Stimulated activated CD8-positive, alpha-beta memory T cell treated with anti-CD3 and anti-CD28 coated beads, Interleukin-15, amount 100 ng/mL, for 4 hours (primary cell): ENCODE results near the gene PMVK.

Source experiments
- DNase-seq, 2 donors: peaks; one replicate each; pipeline ENCODE4 v3.0.0-alpha.2; 2020; ENCODE audit warnings: low read depth in 2 of 2

The PMVK gene

GRCh38 chr1:154967331-154967950 is 30.9 kb upstream of the PMVK start:
- no peak for DNase-seq

- DNase-seq = no peak
Observed at GRCh38 chr1:154966111-154966510, 29.6 kb upstream of the PMVK start.

DNA sequence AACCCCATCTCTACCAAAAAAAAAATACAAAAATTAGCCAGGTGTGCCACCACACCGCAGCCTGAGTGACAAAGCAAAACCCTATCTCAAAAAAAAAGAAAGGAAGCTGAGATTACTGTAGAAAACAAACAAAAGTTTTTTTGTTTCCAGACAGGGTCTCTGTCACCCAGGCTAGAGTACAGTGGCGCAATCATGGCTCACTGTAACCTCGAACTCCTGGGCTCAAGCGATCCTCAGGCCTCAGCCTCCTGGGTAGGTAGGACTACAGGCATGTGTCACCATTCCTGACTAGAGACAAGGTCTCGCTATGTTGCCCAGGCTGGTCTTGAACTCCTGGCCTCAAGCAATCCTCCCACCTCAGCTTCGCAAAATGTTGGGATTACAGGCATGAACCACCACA is 27.8 kb upstream of the PMVK start:
- DNase-seq = no peak

DNA sequence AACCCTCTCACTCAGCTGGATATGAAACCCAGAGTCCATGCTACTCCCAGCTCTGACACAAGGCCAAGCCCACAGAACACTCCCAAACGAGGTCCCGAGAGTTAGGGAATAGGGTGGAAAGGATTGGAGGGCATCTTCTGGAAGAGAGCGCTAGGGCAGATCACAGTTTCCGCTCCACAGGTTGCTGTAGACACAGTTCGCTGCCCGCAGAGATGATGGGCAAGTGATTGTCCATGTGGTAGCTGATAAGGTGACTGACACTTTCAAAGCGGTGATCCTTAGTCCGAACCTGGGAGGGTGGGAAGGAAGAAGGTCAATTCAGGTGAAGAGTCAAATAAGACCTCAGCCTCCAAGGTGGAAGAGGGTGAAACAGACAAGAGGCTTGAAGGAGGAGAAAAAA is 27.1 kb upstream of the PMVK start:
- no peak for DNase-seq

DNA sequence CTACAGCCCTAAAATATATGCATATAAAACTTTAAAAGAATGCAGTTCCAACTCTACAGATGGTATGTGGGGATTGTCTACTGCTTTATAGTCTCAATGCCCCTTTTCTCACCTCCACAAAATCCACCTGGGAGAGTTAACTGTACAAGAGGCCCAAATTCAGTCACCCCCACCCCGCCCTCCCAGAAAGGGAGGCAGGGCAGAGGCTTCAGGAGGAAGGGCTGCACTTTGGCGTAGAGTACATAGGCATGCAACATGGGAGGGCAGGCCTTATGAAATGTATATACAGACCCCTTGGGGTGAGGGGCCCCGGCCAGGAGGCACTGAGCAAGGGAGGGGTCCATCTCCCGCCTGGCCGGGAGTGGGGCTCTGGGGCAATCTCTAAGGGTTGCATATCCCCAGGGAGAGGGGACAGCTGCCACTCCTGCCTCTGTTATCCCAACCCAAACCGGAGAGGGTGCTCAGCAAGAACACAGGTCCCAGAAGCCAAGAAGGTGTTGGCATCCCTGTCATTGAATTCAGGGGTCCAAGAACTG is 26.3 kb upstream of the PMVK start:
- no peak for DNase-seq

DNA sequence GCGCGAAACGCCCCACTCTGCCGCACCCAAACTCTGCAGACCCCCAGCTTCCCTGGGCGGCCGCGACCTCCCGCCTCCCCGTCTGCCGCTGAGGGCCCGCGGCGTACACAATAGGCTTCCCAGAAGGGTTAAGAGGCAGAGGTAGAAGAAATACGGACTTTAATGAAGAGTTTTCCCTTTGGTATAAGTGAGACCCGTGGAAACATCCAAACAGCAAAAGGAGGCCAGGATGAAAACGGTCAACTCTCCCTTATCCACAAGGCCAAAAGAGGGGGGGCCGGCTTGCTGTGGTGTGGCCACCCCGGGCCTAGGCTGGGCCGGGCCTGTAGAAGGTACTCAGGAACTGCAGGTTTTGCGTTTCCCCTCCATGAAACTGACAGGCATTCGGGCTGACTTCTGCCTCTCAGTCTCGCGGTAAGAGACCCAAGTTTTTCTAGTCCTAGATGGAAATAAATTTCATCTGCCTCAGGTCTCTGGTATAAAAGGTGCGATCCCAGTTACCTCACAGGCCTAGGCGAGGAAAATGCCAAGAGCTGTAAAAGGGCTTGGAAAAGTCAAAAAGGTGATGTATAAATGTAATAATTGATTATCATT is 25.7 kb upstream of the PMVK start:
- no peak for DNase-seq

- peak; percentile 63 to 66 for DNase-seq
Observed at GRCh38 chr1:154961207-154962155, 25.0 kb upstream of the PMVK start, which contains the start of gene PYGO2. PYGO2 (minus strand) TSS chr1:154961782; CDS start chr1:154961576, 206 bp downstream.

DNA sequence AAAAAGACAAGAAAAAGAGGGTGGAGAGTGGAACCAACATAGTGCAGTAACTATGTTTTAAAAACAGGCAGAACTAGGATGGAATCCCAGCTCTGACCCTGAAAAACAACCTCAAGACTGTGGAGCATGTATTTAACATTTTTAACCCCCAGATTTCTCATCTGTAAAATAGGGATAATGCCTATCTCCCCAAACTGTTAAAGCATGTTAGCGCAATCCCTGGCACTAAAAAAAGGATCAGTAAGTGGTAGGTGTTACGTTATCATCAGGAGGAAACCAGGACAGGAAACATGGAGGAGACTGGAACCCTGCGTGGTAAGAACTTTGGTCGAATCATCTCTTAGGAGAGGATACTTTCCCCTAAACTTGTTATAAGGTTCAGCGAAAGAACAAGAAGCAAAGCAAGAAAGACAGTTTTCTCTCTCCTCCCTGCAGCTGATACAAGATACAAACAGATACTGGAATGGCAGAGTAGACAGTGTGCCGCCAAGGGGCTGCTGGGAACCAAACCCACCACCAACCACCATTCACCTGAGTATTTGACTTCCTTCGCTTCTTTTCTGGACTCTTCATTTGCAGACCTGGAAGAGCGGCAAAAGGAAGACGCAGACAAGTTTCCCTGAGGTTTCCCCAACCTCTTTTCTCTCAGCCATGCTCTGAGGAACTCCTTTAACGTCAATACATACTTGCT is 24.1 kb upstream of the PMVK start:
- DNase-seq = no peak

- DNase-seq = no peak
Observed at GRCh38 chr1:154959426-154959780, 22.9 kb upstream of the PMVK start.

DNA sequence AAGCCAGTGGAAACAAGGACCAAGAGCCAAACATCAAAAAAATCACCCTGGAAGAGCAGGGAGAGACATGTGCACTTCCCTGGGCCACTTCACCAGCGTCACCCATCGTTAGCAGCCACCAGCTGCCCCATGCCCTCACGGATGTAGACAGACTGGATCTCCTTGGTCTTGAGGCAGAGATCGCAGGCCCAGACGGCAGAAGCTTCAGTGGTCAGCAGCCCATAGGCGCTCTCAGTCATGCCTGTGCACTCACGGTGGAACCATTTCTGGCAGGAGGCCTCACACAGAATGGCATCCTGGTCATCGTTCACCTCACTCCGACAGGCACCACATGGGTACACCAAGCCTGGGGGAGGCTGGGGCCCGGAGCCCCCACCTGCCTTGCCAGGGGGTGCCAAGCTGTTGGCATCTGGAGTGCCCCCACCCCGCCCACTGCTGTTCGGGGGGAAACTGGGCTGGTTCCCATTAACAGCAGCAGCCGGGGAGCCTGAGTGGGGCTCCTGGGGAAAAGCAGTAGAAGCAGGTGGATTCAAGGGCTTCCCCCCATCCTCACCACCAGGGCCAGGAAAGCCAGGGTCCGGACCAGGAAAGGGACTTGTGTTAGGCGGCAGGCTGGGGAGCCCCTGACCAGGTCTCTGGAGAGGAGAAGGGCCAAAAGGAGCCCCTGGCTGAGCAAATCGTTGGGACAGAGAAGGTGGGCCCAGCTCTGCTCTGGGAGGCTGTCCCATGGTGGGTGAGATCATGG is 22.3 kb upstream of the PMVK start:
- DNase-seq = no peak

DNA sequence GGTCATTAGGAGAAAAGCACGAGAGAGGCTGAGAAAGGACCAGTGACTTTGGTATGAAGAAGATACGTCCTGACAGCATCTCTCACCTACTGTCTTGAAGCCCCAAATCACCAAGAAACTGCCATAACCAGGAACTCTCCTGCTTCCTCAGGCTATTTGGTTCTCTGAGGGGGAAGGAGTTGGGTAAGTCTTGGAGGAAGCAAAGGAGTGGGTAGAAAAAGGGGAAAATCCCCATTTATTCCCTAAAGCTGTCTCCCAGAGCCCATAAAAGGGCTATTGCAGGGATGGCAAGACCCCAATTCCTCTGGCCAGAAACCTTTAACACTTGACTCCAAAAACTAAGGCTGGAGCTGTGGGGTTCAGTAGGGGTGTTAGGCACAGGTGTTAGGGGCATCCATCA is 21.5 kb upstream of the PMVK start:
- DNase-seq = no peak

DNA sequence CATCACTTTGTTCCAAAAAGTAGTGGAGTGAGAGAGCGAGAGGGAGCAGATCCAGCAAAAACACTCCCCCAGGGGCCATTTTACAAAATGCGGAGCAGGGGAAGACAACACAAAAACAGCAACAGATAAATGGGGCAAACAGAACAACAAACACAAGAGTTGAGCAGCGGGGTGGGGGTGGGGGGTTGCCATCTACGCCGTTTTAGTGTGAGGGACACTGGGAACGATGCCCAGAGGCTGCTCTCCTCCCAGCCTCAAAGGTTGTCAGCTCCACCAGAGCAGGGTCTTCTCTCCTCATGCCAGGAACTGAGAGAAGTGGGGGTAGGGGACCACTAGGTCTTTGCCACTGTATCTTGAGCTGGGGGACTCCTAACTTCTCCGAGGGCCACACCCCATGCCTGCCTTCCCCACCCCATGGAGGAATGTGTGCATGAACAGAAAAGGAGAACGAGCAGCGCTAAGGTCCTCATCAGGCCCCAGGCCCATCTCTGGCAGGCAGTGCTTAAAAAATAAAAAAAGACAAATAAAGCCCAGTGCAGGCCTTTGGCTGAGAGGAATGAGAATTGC is 20.7 kb upstream of the PMVK start:
- DNase-seq = no peak

DNA sequence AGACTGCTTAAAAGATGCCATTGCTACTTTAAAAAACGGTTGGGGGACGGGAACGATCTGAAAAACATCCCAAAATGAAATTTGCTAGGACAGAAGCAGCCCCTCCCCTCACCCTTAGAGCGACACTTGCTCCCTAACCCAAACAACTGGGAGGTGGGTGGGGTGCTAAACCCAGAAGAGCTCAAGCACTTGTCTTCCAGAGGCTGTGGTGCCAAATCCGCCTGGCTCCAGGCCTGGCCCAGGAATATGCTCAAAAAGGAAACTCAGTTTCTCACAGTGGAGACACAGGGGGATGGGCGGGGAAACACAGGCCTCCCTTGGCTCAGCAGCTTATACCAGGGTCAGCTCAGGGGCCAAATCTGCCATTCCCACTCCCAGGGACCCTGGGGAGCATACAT is 20.0 kb upstream of the PMVK start:
- no peak for DNase-seq

DNA sequence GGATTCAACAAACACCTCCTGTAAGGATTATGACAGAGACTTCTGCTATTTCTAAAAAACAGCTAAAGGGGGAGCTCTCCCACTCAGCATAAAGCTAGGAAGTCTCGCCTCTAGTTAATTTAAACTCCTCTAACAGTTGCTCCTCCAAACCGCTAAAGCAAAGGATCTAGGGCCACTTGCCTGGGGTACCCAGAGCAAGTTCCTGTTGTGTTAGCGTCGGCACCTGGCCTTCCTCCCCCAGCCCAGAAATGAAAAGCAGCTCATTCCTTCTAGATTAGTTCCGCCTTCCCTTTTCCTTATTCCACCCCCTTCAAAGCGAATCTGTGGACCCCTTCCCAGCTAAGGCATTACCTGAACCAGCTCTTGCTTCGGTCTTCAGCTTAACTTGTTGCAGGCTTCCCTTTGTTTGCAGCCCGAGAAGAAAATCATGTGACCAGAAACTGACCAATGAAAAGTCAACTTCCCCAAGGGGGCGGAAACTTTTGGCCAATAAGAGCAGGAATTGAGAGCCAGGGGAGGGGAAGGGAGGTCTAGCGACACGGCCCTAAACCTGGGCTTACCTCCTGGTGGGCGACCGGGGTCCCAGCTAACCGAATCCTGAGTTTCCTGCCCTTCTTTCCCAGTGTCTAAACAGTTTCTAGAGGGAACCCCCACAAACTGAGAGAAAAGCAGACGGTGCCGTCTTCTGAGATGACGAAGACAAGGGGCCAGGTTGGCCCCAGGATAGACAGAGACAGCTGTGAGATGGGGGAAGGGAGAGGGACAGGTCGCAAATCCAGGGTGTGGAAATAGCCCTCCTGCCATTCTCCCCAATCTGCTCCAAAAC is 19.4 kb upstream of the PMVK start, which contains the start of gene PBXIP1:
Gene PBXIP1, minus strand, starts transcription at position 382 of the 826 bp plus-strand sequence. CDS start 2,378 bp downstream, outside the sequence.
- DNase-seq = peak; percentile 35 to 70

- peak; percentile 34 to 69 for DNase-seq
Observed at GRCh38 chr1:154955039-154955717, 18.7 kb upstream of the PMVK start.

GRCh38 chr1:154954541-154954940 is 18.0 kb upstream of the PMVK start:
- no peak for DNase-seq

DNA sequence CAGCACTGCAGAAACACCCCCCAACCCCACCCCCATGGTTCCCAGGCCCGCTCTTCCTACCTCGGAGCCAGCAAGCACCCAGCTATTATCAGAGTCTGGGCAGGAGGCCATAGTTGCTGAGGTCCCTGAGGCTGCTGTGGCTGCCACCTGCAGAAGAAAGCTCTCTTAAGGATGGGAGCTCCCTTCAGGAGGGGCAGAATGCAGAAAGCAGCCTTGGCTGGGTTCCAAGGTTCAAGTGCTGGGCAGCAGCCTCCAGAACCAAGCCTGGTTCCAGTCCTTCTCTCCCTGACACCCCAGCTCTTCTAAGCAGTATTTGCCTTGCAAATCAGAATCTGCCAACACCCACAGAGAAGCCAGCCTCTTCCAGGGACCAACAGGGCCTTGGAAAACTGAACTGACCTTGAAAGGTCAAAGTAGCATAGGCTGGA is 17.1 kb upstream of the PMVK start:
- no peak for DNase-seq

- DNase-seq = no peak
Observed at GRCh38 chr1:154952664-154953063, 16.1 kb upstream of the PMVK start.
